Activated CD8-positive, alpha-beta T cell treated with anti-CD3 and anti-CD28 coated beads, Interleukin-2, amount 10 ng/mL, durations not matched to agents 7 days and 5 days (primary cell): Measurements from ENCODE around the gene TEX13B. TPM values are rescaled to one million over a fixed set of nuclear protein-coding genes. Genes with fewer than 3 reads are reported as not detected.

Experiments
- ATAC-seq: fragments of 150-1000 bp; cut with Tn5 transposase; one replicate; pipeline ENCODE4 v1.10.0; 2021; ENCODE audit warnings: moderate library complexity
- CTCF ChIA-PET: fragments of 350-600 bp; sonication (Branson Sonifier 250); formaldehyde crosslinking; loops from one replicate; lab custom pipeline; 2021; ENCODE audit warnings: antibody characterized with exemption; lab: Charles Lee
- POLR2A ChIA-PET: fragments of 350-600 bp; sonication (Branson Sonifier 250); formaldehyde crosslinking; loops from one replicate; lab custom pipeline; 2021; ENCODE audit warnings: antibody characterized with exemption; lab: Charles Lee
- DNase-seq: peaks from one replicate; pipeline ENCODE4 v3.0.0-alpha.2; 2020
- H3K27ac Mint-ChIP-seq: one replicate; pipeline ENCODE4 v1.8.0; 2021; ENCODE audit warnings: mild to moderate bottlenecking, mixed read lengths
- H3K27me3 Mint-ChIP-seq: one replicate; pipeline ENCODE4 v1.8.0; 2021; ENCODE audit warnings: low read depth, mixed read lengths
- H3K36me3 Mint-ChIP-seq: one replicate; pipeline ENCODE4 v1.8.0; 2021; ENCODE audit warnings: low read depth, mixed read lengths
- H3K4me1 Mint-ChIP-seq: one replicate; pipeline ENCODE4 v1.8.0; 2021; ENCODE audit warnings: low read depth, mixed read lengths
- H3K4me3 Mint-ChIP-seq: one replicate; pipeline ENCODE4 v1.8.0; 2021; ENCODE audit warnings: mild to moderate bottlenecking, mixed read lengths
- H3K9me3 Mint-ChIP-seq: one replicate; pipeline ENCODE4 v1.8.0; 2022; ENCODE audit warnings: mixed read lengths; ENCODE audit not compliant: insufficient read depth
- total RNA-seq, 2 experiments: library from RNA; stranded (reverse); gene quantifications; one replicate each; pipeline ENCODE4 v1.2.3, GENCODE V29; 2021

Gene TEX13B, protein sequence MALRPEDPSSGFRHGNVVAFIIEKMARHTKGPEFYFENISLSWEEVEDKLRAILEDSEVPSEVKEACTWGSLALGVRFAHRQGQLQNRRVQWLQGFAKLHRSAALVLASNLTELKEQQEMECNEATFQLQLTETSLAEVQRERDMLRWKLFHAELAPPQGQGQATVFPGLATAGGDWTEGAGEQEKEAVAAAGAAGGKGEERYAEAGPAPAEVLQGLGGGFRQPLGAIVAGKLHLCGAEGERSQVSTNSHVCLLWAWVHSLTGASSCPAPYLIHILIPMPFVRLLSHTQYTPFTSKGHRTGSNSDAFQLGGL
- total RNA-seq: not detected

DNA sequence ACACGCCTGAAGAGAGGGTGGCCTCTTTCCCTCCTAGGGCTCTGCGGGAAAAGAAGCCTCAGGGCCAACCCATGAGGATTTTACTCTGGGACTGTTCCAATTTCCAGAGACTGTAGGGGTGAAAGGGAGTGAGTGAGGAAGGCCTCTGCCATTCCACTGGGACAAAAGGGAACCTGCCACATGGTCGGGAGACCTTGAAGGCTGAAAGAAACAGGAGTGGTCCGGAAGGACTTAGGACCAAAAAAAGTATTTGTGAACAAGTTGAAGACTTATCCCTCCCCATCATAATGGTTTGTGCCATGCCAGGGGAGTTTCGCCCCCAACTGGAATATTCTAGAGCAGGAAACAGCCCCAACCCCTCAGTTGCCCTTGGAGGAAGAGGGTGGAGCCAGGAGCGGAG, at the start of gene TEX13B:
TSS of gene TEX13B (minus strand) at position 15 of the 400 bp plus-strand sequence. CDS start 243 bp downstream, outside the sequence.
- H3K9me3 Mint-ChIP-seq: no peaks in the 10 kb centered on the region
- no peak within 1 kb of the TSS for H3K4me3 Mint-ChIP-seq
- no peaks in the 10 kb centered on the region for H3K27me3 Mint-ChIP-seq
- ChIA-PET CTCF (no interaction called here), POLR2A (no interaction called here)
- DNase-seq (no peak), ATAC-seq (no peak)
- H3K4me1 Mint-ChIP-seq: no peaks in the 10 kb centered on the region
- H3K36me3 Mint-ChIP-seq: no peaks in the 10 kb centered on the region
- H3K27ac Mint-ChIP-seq: no peak within 1 kb of the TSS

DNA sequence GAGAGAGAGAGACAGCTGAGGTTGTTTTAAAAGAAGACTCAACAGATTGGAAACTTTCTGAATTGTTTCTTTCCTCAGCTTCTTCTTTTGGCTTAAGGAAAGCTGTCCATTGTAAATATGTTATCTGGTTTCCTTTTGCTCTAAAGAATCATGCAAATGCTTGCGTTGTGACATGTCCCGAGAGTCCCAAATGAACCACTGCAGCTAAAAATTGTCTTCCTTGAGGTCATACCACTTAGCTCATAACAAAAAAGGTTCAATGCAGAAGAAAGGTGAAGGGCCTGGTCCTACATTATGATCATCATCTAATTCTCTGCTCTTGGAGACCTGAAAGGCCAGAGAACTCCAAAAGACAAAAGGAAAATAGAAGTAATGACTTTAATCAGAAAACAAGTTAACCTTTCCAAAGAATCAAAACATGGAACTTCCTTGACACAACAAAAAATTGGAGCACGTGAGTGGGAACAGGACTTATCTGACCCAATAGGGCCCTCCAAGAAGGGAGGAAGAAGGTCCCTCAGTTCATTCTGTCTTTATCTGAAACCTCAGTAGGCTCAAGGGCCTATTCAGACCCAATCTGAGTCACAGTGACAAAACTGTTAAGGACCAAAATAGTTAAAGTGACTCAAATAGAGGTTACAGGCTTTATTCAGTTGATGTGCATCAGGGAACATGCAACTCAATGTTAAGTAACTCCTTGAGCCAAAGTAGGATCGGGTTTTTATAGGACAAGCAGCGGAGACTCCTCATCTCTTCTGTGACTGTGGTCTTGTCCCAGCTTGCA, 48.0 kb upstream of the TEX13B start:
- POLR2A ChIA-PET: no interaction called here
- CTCF ChIA-PET: interaction anchor here (1.1 kb wide), 1 partner anchor 10 kb away, joined by 5 read pairs; no protein-coding TSS in a partner anchor
- Mint-ChIP-seq H3K36me3 (no peaks in the 10 kb centered on the region), H3K4me3 (no peak overlapping the region), H3K4me1 (peaks cover 5% of the 10 kb centered on the region), H3K27ac (no peak overlapping the region), H3K27me3 (no peaks in the 10 kb centered on the region), H3K9me3 (no peaks in the 10 kb centered on the region)
- ATAC-seq (no peak), DNase-seq (no peak)

DNA sequence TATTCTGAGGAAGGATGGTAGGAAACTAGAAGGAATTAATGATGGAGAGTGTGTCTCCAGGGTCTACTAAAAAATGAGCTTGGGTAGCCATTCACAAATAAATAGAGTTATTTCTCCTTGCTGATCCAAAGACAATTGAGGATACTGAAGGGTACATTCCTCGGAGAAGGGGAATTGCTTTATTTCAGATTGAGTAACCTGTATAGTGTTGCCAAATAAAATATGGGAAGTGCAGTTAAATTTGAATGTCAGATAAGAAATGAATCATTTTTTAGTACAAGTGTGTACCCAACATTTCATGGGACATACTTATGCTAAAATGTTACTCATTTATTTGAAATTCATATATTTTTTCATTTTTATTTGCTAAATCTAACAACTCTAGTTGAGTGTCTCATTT, 46.7 kb upstream of the TEX13B start:
- H3K27me3 Mint-ChIP-seq: no peaks in the 10 kb centered on the region
- H3K4me3 Mint-ChIP-seq: no peak overlapping the region
- ChIA-PET POLR2A (no interaction called here), CTCF (interaction anchor here (1.0 kb wide), 1 partner anchor 8 kb away, joined by 4 read pairs; no protein-coding TSS in a partner anchor)
- H3K36me3 Mint-ChIP-seq: no peaks in the 10 kb centered on the region
- ATAC-seq: no peak
- no peak overlapping the region for H3K27ac Mint-ChIP-seq
- DNase-seq: no peak
- peaks cover 5% of the 10 kb centered on the region for H3K4me1 Mint-ChIP-seq
- H3K9me3 Mint-ChIP-seq: no peaks in the 10 kb centered on the region

DNA sequence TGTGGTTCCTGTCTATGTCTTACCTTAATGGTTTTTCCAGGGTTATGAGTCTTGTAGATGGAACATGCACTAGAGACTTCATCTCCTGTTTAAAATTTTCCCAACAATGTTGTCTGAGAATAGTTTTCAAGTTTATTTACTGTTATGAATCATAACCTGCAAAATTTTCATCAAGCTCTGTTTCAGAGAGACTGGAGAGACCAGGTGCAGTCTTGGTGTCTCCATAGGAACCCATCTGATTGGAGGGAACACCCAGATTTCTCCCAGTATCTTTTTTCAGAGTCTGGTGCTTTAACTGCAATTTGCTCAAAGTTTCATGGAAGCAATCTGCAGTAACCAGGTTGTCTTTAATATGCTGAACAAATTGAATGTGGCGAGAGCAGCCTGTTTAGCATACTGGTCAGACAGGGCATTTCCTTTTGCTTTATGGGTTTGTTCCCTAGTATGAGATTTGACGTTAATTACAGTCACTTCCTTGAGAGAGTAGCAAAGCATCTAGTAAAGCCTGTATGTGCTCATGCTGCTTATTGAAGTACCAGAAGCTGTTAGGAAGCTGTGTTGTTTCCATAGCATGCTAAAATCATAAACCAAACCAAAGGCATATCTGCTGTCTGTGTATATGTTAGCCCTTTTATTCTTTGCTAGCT, 43.9 kb upstream of the TEX13B start:
- CTCF ChIA-PET: no interaction called here
- Mint-ChIP-seq H3K4me1 (peaks cover 14% of the 10 kb centered on the region), H3K9me3 (no peaks in the 10 kb centered on the region), H3K27ac (no peak overlapping the region), H3K4me3 (no peak overlapping the region), H3K36me3 (no peaks in the 10 kb centered on the region), H3K27me3 (no peaks in the 10 kb centered on the region)
- no peak for DNase-seq
- ATAC-seq: no peak
- POLR2A ChIA-PET: no interaction called here

DNA sequence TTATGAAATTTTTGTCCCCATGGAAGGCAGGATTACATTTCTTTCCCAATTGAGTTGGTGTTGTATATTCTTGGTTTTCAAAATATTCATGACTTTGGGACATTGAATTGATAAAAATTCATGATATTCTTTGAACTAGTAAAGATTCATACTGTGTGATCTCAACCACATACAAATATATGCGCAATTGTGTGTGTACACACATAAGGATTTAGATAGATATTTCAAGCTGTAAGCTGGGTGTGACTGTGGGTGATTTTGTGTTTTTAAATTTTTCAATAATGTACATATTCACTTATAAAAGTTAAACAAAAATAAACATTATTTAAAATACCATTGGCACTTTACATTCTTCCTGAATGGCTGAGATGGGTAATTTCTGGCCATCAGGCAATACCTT, 43.2 kb upstream of the TEX13B start:
- Mint-ChIP-seq H3K4me1 (peaks cover 16% of the 10 kb centered on the region), H3K27me3 (no peaks in the 10 kb centered on the region), H3K36me3 (no peaks in the 10 kb centered on the region), H3K9me3 (no peaks in the 10 kb centered on the region), H3K4me3 (no peak overlapping the region), H3K27ac (no peak overlapping the region)
- DNase-seq (no peak), ATAC-seq (no peak)
- CTCF ChIA-PET: no interaction called here
- POLR2A ChIA-PET: no interaction called here

DNA sequence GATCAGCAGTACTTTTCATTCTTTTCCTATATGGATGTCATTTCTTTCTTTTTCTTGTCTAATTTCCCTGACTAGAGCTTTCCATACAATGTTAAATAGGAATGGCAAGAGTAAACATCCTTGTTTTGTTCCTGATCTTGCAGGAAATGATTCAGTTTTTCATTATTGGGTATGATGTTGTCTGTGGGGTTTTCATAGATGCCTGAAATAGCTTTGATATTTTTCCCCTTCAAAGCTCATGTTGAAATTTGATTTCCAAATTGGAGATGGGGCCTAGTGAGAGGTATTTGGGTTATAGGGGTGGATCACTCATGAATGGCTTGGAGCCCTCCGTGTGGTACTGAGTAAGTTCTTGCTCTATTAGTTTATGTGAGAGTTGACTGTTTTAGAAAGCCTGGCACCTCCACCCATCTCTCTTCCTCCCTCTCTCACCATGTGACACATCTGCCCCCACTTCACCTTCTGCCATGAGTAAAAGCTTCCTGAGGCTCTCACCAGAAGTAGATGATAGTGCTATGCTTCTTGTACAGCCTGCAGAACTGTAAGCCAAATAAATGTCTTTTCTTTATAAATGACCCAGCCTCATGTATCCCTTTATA, 40.4 kb upstream of the TEX13B start:
- no peaks in the 10 kb centered on the region for H3K36me3 Mint-ChIP-seq
- no peaks in the 10 kb centered on the region for H3K27me3 Mint-ChIP-seq
- H3K4me3 Mint-ChIP-seq: no peak overlapping the region
- ChIA-PET CTCF (interaction anchor here (0.8 to 2.7 kb wide), 2 partner anchors 45 to 48 kb away, joined by 3 to 15 read pairs; no protein-coding TSS in a partner anchor), POLR2A (no interaction called here)
- no peak overlapping the region for H3K27ac Mint-ChIP-seq
- DNase-seq: no peak
- no peak for ATAC-seq
- H3K9me3 Mint-ChIP-seq: no peaks in the 10 kb centered on the region
- H3K4me1 Mint-ChIP-seq: peaks cover 36% of the 10 kb centered on the region

DNA sequence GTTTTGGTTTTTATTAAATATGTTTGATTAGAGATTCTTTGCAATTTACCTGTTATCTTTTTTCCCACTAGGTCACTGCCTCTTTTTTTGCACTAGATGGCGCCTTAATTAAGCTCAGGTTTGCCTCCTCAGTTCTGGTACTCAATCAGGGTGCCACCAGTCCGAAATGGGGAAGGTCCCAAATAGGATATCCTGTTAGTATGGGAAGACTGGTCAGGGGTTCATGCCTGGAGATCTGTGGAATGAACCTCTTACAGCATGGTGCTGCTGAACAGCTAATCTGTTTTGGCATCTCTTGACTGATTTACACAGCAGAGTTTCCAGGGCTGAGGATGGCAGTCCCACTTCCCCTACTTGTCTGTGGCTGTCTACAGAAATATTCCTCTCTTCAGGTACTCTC, 38.5 kb upstream of the TEX13B start:
- ATAC-seq: no peak
- Mint-ChIP-seq H3K27me3 (no peaks in the 10 kb centered on the region), H3K36me3 (no peaks in the 10 kb centered on the region), H3K9me3 (no peaks in the 10 kb centered on the region), H3K4me1 (peaks cover 34% of the 10 kb centered on the region), H3K4me3 (no peak overlapping the region), H3K27ac (no peak overlapping the region)
- CTCF ChIA-PET: interaction anchor here (1.0 to 2.7 kb wide), 15 partner anchors 8 to 119 kb away, joined by 3 to 15 read pairs (median 4); partner anchors contain the start of genes ATG4A, PSMD10 and VSIG1
- DNase-seq: peak; percentile 19
- POLR2A ChIA-PET: no interaction called here

DNA sequence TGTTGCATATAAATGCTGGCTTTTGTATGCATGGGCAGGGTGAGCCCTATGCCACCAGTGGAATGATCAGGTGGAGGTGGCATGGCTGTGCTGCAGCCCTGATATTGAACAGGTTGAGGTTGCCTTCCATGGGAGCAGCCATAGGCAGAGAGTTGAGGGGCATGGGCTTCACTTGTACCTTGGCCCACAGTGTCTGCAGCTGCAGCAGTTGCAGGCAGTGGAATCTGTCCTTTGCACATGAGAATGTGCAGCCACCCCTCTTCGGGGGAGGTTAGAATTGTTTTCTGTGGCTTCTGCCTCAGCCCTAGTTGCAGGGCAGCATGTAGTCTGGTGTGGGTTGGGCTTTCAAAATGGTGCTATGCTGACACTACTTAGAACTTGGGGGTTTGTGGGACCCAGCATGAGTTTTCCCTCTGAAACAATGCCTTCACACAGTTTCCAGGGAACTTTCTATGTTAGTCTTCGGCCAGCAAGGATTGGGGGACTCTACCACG, 37.3 kb upstream of the TEX13B start:
- Mint-ChIP-seq H3K27ac (peak overlapping the region; percentile 64), H3K9me3 (no peaks in the 10 kb centered on the region), H3K4me3 (peak overlapping the region; percentile 12), H3K36me3 (no peaks in the 10 kb centered on the region), H3K4me1 (peaks cover 34% of the 10 kb centered on the region), H3K27me3 (no peaks in the 10 kb centered on the region)
- ATAC-seq (peak; percentile 35), DNase-seq (peak; percentile 20)
- CTCF ChIA-PET: interaction anchor here (0.9 to 2.7 kb wide), 7 partner anchors 9 to 57 kb away, joined by 3 to 15 read pairs (median 4); no protein-coding TSS in a partner anchor
- POLR2A ChIA-PET: no interaction called here

DNA sequence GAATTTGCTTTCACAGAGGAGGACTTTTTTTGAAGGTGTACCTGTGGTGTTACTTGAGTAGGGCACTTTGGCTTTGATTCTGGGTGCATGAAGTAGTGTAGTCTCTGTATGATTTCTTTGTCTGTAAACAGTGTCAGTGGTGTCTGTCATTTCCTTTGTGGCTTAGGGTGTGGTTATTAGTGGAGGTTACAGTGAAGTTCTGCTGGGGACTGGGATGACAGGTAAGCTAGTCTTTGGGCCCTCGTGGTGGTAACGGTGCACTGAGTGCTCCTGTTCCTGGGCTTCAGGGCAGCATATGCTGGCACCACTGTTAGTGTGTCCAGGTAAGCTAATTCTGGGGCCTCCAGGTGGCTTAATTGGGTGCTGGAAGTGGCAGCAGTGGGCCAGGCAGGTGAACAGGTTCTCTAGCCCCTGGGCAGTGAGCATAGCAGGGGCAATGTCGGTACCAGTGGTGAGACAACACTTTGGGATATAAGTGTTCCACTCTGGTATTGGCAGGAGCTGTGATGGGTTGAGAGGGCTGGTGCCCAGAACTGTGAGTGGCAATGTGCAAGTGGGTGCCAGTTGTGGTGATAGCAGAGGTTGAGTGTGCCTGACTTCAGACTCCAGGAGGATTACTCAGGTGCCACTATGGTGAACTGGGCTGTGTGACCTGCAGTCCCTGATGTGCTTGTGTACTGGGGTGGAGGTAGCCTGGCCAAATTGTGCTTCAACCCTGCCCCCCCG, 36.6 kb upstream of the TEX13B start:
- no peaks in the 10 kb centered on the region for H3K9me3 Mint-ChIP-seq
- CTCF ChIA-PET: interaction anchor here (0.9 kb wide), 1 partner anchor 17 kb away, joined by 4 read pairs; no protein-coding TSS in a partner anchor
- H3K27me3 Mint-ChIP-seq: no peaks in the 10 kb centered on the region
- H3K4me1 Mint-ChIP-seq: peaks cover 34% of the 10 kb centered on the region
- peak overlapping the region; percentile 64 for H3K27ac Mint-ChIP-seq
- no peaks in the 10 kb centered on the region for H3K36me3 Mint-ChIP-seq
- ATAC-seq (peak; percentile 77), DNase-seq (peak; percentile 45)
- POLR2A ChIA-PET: no interaction called here
- H3K4me3 Mint-ChIP-seq: peak overlapping the region; percentile 50

DNA sequence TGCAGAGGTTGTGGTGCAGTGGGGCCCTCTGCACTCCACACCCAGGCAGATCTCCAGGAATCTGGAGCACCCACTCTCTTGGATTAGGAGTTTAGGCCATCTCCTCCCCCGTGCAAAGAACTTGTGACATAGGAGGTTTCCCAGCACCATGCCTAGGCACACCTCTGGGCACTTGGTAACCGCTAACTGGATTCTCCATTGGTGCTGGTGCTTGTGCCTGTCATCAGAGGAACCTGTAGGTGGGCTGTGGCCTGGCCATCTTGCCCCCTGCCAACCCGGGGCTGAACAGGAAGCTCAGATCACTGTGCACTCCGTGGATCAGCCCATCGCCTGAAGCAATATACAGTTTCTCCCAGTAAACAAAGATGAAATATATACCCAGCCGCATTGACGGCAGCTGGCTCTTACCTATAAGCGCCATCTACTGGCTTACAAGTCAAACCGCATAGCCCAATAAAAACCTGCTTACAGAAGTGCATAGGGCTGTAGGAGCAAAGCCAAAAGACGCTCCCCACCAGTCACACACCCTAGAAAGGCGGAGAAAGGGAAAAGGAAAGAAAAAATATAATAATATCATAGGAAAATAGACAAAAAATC, 19.1 kb upstream of the TEX13B start:
- Mint-ChIP-seq H3K27me3 (no peaks in the 10 kb centered on the region), H3K27ac (no peak overlapping the region), H3K36me3 (no peaks in the 10 kb centered on the region), H3K4me1 (no peaks in the 10 kb centered on the region), H3K4me3 (no peak overlapping the region), H3K9me3 (no peaks in the 10 kb centered on the region)
- DNase-seq (peak; percentile 23), ATAC-seq (peak; percentile 60)
- ChIA-PET CTCF (interaction anchor here (1.1 to 1.3 kb wide), 2 partner anchors 18 to 19 kb away, joined by 3 to 4 read pairs; no protein-coding TSS in a partner anchor), POLR2A (no interaction called here)
